ENCODE data around the gene TMEM131. TPM values are rescaled to one million over a fixed set of nuclear protein-coding genes. Genes with fewer than 3 reads are reported as not detected.

TMEM131 gene
- total RNA-seq, 2 experiments from 2014 or later, result 23.1 to 23.7 TPM

- intact Hi-C loops (cut with micrococcal nuclease), result no loop called here
- Mint-ChIP-seq H3K4me3 (no peak overlapping the region), H3K9me3 (no peaks in the 10 kb centered on the region), H3K4me1 (ENCODE audit: low read depth) (peaks cover 16% of the 10 kb centered on the region), H3K36me3 (peaks cover 8% of the 10 kb centered on the region), H3K27me3 (no peaks in the 10 kb centered on the region), H3K27ac (no peak overlapping the region)
- POLR2A ChIA-PET, result no interaction called here
- CTCF ChIA-PET, result interaction anchor here (0.9 to 1.7 kb wide), 2 partner anchors 29 to 64 kb away, joined by 3 to 5 read pairs; no protein-coding TSS in a partner anchor
- DNase-seq, result no peak
Observed at GRCh38 chr2:97769711-97770110, 226.0 kb downstream of the TMEM131 start.

GRCh38 chr2:97769308-97769707, 226.4 kb downstream of the TMEM131 start:
- Mint-ChIP-seq H3K36me3 (peaks cover 4% of the 10 kb centered on the region), H3K9me3 (no peaks in the 10 kb centered on the region), H3K4me3 (no peak overlapping the region), H3K4me1 (ENCODE audit: low read depth) (peaks cover 16% of the 10 kb centered on the region), H3K27me3 (no peaks in the 10 kb centered on the region), H3K27ac (no peak overlapping the region)
- intact Hi-C loops (cut with micrococcal nuclease), result no loop called here
- DNase-seq, result no peak
- ChIA-PET CTCF (interaction anchor here (0.9 to 1.9 kb wide), 2 partner anchors 29 to 64 kb away, joined by 3 to 7 read pairs; no protein-coding TSS in a partner anchor), POLR2A (no interaction called here)

GRCh38 chr2:97766567-97766966, 229.2 kb downstream of the TMEM131 start:
- POLR2A ChIA-PET, result no interaction called here
- Mint-ChIP-seq H3K9me3 (no peaks in the 10 kb centered on the region), H3K4me1 (ENCODE audit: low read depth) (peaks cover 28% of the 10 kb centered on the region), H3K27ac (no peak overlapping the region), H3K27me3 (no peaks in the 10 kb centered on the region), H3K36me3 (peaks cover 15% of the 10 kb centered on the region), H3K4me3 (no peak overlapping the region)
- no peak for DNase-seq
- intact Hi-C loops (cut with micrococcal nuclease), result no loop called here
- CTCF ChIA-PET, result interaction anchor here (1.1 to 1.7 kb wide), 3 partner anchors 10 to 618 kb away, joined by 4 to 6 read pairs (median 6); no protein-coding TSS in a partner anchor

GRCh38 chr2:97765933-97766332, 229.8 kb downstream of the TMEM131 start:
- Mint-ChIP-seq H3K27me3 (no peaks in the 10 kb centered on the region), H3K27ac (no peak overlapping the region), H3K4me1 (ENCODE audit: low read depth) (peaks cover 31% of the 10 kb centered on the region), H3K4me3 (no peak overlapping the region), H3K9me3 (no peaks in the 10 kb centered on the region), H3K36me3 (peaks cover 15% of the 10 kb centered on the region)
- intact Hi-C loops (cut with micrococcal nuclease), result no loop called here
- ChIA-PET CTCF (no interaction called here), POLR2A (no interaction called here)
- no peak for DNase-seq

GRCh38 chr2:97764559-97765263, 231.0 kb downstream of the TMEM131 start:
- H3K27ac Mint-ChIP-seq, result no peak overlapping the region
- CTCF ChIA-PET, result no interaction called here
- intact Hi-C loops (cut with micrococcal nuclease), result no loop called here

GRCh38 chr2:97763176-97763845, 232.4 kb downstream of the TMEM131 start:
- intact Hi-C loops (cut with micrococcal nuclease), result no loop called here
- Mint-ChIP-seq H3K9me3 (no peaks in the 10 kb centered on the region), H3K27me3 (no peaks in the 10 kb centered on the region), H3K4me3 (no peak overlapping the region), H3K27ac (no peak overlapping the region), H3K36me3 (peaks cover 22% of the 10 kb centered on the region), H3K4me1 (ENCODE audit: low read depth) (peaks cover 38% of the 10 kb centered on the region)
- POLR2A ChIA-PET, result no interaction called here
- CTCF ChIA-PET, result interaction anchor here (1.0 to 1.6 kb wide), 4 partner anchors 43 to 425 kb away, joined by 3 to 4 read pairs (median 4); no protein-coding TSS in a partner anchor
- DNase-seq, result no peak

More at GRCh38 chr2:97764559-97765263, 231.0 kb downstream of the TMEM131 start:
- no peak for DNase-seq
- Mint-ChIP-seq H3K36me3 (peaks cover 16% of the 10 kb centered on the region), H3K9me3 (no peaks in the 10 kb centered on the region), H3K4me3 (no peak overlapping the region), H3K4me1 (ENCODE audit: low read depth) (peaks cover 41% of the 10 kb centered on the region), H3K27me3 (no peaks in the 10 kb centered on the region)
- POLR2A ChIA-PET, result no interaction called here

- Mint-ChIP-seq H3K36me3 (peaks cover 30% of the 10 kb centered on the region), H3K27me3 (no peaks in the 10 kb centered on the region), H3K27ac (peak overlapping the region; percentile 65), H3K4me3 (peak overlapping the region; percentile 51), H3K4me1 (ENCODE audit: low read depth) (peaks cover 29% of the 10 kb centered on the region), H3K9me3 (no peaks in the 10 kb centered on the region)
- ChIA-PET POLR2A (no interaction called here), CTCF (no interaction called here)
- DNase-seq, result peak; percentile 69
- intact Hi-C loops (cut with micrococcal nuclease), result no loop called here
Observed at GRCh38 chr2:97761192-97761591, 234.6 kb downstream of the TMEM131 start.

GRCh38 chr2:97760480-97761049, 235.2 kb downstream of the TMEM131 start:
- H3K36me3 Mint-ChIP-seq, result peaks cover 30% of the 10 kb centered on the region
- CTCF ChIA-PET, result no interaction called here
- H3K4me1 Mint-ChIP-seq (ENCODE audit: low read depth), result peaks cover 29% of the 10 kb centered on the region
- POLR2A ChIA-PET, result no interaction called here
- H3K9me3 Mint-ChIP-seq, result no peaks in the 10 kb centered on the region
- DNase-seq, result no peak
- peak overlapping the region; percentile 65 for H3K27ac Mint-ChIP-seq
- H3K27me3 Mint-ChIP-seq, result no peaks in the 10 kb centered on the region
- H3K4me3 Mint-ChIP-seq, result peak overlapping the region; percentile 51
- intact Hi-C loops (cut with micrococcal nuclease), result no loop called here

- H3K4me1 Mint-ChIP-seq (ENCODE audit: low read depth), result peaks cover 29% of the 10 kb centered on the region
- H3K27ac Mint-ChIP-seq, result no peak overlapping the region
- ChIA-PET CTCF (interaction anchor here (1.2 kb wide), 1 partner anchor 60 kb away, joined by 4 read pairs; no protein-coding TSS in a partner anchor), POLR2A (no interaction called here)
- intact Hi-C loops (cut with micrococcal nuclease), result no loop called here
- no peak for DNase-seq
- no peaks in the 10 kb centered on the region for H3K9me3 Mint-ChIP-seq
- peaks cover 26% of the 10 kb centered on the region for H3K36me3 Mint-ChIP-seq
- no peaks in the 10 kb centered on the region for H3K27me3 Mint-ChIP-seq
- no peak overlapping the region for H3K4me3 Mint-ChIP-seq
Observed at GRCh38 chr2:97759727-97760407, 235.9 kb downstream of the TMEM131 start.

- CTCF ChIA-PET, result interaction anchor here (1.1 to 1.2 kb wide), 2 partner anchors 10 to 58 kb away, joined by 3 to 4 read pairs; no protein-coding TSS in a partner anchor
- H3K27ac Mint-ChIP-seq, result no peak overlapping the region
Observed at GRCh38 chr2:97758131-97758705, 237.5 kb downstream of the TMEM131 start.

GRCh38 chr2:97757062-97757461, 238.7 kb downstream of the TMEM131 start:
- Mint-ChIP-seq H3K4me3 (no peak overlapping the region), H3K9me3 (no peaks in the 10 kb centered on the region), H3K27ac (no peak overlapping the region), H3K4me1 (ENCODE audit: low read depth) (peaks cover 22% of the 10 kb centered on the region), H3K36me3 (peaks cover 21% of the 10 kb centered on the region), H3K27me3 (no peaks in the 10 kb centered on the region)
- ChIA-PET POLR2A (no interaction called here), CTCF (interaction anchor here (0.7 kb wide), 1 partner anchor 8 kb away, joined by 3 read pairs; no protein-coding TSS in a partner anchor)
- DNase-seq, result no peak
- intact Hi-C loops (cut with micrococcal nuclease), result no loop called here

More at GRCh38 chr2:97758131-97758705, 237.5 kb downstream of the TMEM131 start:
- POLR2A ChIA-PET, result no interaction called here
- intact Hi-C loops (cut with micrococcal nuclease), result no loop called here
- Mint-ChIP-seq H3K9me3 (no peaks in the 10 kb centered on the region), H3K36me3 (peaks cover 22% of the 10 kb centered on the region), H3K4me1 (ENCODE audit: low read depth) (peaks cover 26% of the 10 kb centered on the region), H3K27me3 (no peaks in the 10 kb centered on the region), H3K4me3 (no peak overlapping the region)
- no peak for DNase-seq

All from activated CD4-positive, alpha-beta memory T cell treated with anti-CD3 and anti-CD28 coated beads for 36 hours (primary cell).